GM12865 (cell line): ENCODE measurements around the gene C13orf46.

Source experiments
- DNase-seq: peaks from one replicate; pipeline ENCODE4 v3.0.0; 2010; ENCODE audit warnings: low read depth
- H3K4me3 ChIP-seq: 2 replicates; pipeline ENCODE4 v1.5.1; 2011; ENCODE audit warnings: mild to moderate bottlenecking, low read depth, low read length, control low read depth
- CTCF ChIP-seq: IDR thresholded peaks from 2 replicates; pipeline ENCODE4 v1.5.1; 2011; ENCODE audit warnings: low read length, control low read depth, low read depth, inconsistent platforms; ENCODE audit not compliant: insufficient read depth; ENCODE audit errors: missing control alignments

C13orf46 gene

GRCh38 chr13:113918981-113919701 lies 54.7 kb downstream of the C13orf46 start:
- TF ChIP-seq CTCF, result no peak
- DNase-seq, result no peak

GRCh38 chr13:113918580-113918979 lies 55.3 kb downstream of the C13orf46 start:
- no peak for TF ChIP-seq CTCF
- no peak overlapping the region for H3K4me3 ChIP-seq
- DNase-seq, result no peak

More at GRCh38 chr13:113918981-113919701, 54.7 kb downstream of the C13orf46 start:
- no peak overlapping the region for H3K4me3 ChIP-seq

GRCh38 chr13:113917594-113918371 lies 56.1 kb downstream of the C13orf46 start:
- DNase-seq, result no peak
- no peak for TF ChIP-seq CTCF
- H3K4me3 ChIP-seq, result no peak overlapping the region

- DNase-seq, result no peak
- no peak overlapping the region for H3K4me3 ChIP-seq
- no peak for TF ChIP-seq CTCF
Observed at GRCh38 chr13:113917096-113917495, 56.8 kb downstream of the C13orf46 start.

GRCh38 chr13:113916330-113916815 lies 57.5 kb downstream of the C13orf46 start:
- no peak for DNase-seq
- no peak overlapping the region for H3K4me3 ChIP-seq
- no peak for TF ChIP-seq CTCF

- TF ChIP-seq CTCF, result no peak
- no peak for DNase-seq
- no peak overlapping the region for H3K4me3 ChIP-seq
Observed at GRCh38 chr13:113915786-113916329, 58.0 kb downstream of the C13orf46 start.
